GDM1 (cell line): ENCODE measurements around the gene LMX1B.
"Not testable (repeated sequence)": the region's sequence is repeated elsewhere in the genome, so short reads cannot be mapped to it uniquely, and the experiment has no call there.

Experiments used
- DNase-seq: peaks from one replicate; lab custom pipeline; 2025; lab: John Stamatoyannopoulos, UW

Gene LMX1B

GRCh38 chr9:126633881-126634558 lies 20.3 kb downstream of the LMX1B start:
- DNase-seq, result no peak

GRCh38 chr9:126635061-126635460 lies 21.3 kb downstream of the LMX1B start:
- DNase-seq, result no peak

GRCh38 chr9:126635661-126636439 lies 22.1 kb downstream of the LMX1B start:
- DNase-seq, result no peak

GRCh38 chr9:126636983-126637798 lies 23.5 kb downstream of the LMX1B start:
- no peak for DNase-seq

GRCh38 chr9:126638571-126639132 lies 24.9 kb downstream of the LMX1B start:
- DNase-seq, result no peak

GRCh38 chr9:126639318-126640000 lies 25.7 kb downstream of the LMX1B start:
- DNase-seq, result no peak

GRCh38 chr9:126641118-126641851 lies 27.6 kb downstream of the LMX1B start:
- DNase-seq, result no peak

GRCh38 chr9:126642010-126642744 lies 28.4 kb downstream of the LMX1B start:
- DNase-seq, result no peak

- DNase-seq, result no peak
Observed at GRCh38 chr9:126642839-126643238, 29.1 kb downstream of the LMX1B start.

GRCh38 chr9:126643945-126644527 lies 30.3 kb downstream of the LMX1B start:
- DNase-seq, result no peak

- no peak for DNase-seq
Observed at GRCh38 chr9:126646162-126646561, 32.4 kb downstream of the LMX1B start.

GRCh38 chr9:126647585-126648411 lies 34.1 kb downstream of the LMX1B start:
- DNase-seq, result no peak

- no peak for DNase-seq
Observed at GRCh38 chr9:126649477-126649876, 35.7 kb downstream of the LMX1B start.

GRCh38 chr9:126650404-126651341 lies 36.9 kb downstream of the LMX1B start:
- DNase-seq, result no peak

GRCh38 chr9:126652140-126652582 lies 38.4 kb downstream of the LMX1B start:
- DNase-seq, result no peak

GRCh38 chr9:126654124-126654523 lies 40.4 kb downstream of the LMX1B start:
- no peak for DNase-seq

- DNase-seq, result not testable (repeated sequence)
Observed at GRCh38 chr9:126656214-126656613, 42.5 kb downstream of the LMX1B start.
